HG03139 (cell line): ENCODE data around the gene OSGIN1.
A peak's percentile ranks its signal among the peaks of the same experiment; 100 is the strongest.

ENCODE experiments used
- ATAC-seq: cut with Tn5 transposase; IDR thresholded peaks from one replicate; pipeline ENCODE4 v1.9.1; 2021; ENCODE audit not compliant: unreplicated experiment

The OSGIN1 gene

DNA sequence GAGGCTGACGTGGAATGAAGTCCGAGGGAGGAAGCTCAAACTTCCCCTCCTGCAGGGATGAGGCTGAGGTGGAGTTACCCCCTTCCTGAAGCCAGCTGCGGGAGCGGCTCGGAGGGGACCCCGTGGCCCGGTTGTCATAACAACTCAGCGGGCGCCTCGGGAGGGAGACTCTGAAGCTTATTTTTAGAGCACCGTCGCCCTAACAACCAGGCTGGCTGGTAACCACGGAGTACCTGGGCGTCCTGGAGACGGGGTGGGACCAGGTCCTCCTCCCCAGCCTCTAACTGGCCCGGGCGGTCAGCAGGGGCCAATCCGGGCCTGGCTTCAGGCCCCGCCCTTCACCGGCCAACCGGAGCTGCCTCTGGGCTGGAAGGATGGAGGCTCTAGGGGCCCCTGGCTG, 42.7 kb downstream of the OSGIN1 start:
- ATAC-seq: no peak

DNA sequence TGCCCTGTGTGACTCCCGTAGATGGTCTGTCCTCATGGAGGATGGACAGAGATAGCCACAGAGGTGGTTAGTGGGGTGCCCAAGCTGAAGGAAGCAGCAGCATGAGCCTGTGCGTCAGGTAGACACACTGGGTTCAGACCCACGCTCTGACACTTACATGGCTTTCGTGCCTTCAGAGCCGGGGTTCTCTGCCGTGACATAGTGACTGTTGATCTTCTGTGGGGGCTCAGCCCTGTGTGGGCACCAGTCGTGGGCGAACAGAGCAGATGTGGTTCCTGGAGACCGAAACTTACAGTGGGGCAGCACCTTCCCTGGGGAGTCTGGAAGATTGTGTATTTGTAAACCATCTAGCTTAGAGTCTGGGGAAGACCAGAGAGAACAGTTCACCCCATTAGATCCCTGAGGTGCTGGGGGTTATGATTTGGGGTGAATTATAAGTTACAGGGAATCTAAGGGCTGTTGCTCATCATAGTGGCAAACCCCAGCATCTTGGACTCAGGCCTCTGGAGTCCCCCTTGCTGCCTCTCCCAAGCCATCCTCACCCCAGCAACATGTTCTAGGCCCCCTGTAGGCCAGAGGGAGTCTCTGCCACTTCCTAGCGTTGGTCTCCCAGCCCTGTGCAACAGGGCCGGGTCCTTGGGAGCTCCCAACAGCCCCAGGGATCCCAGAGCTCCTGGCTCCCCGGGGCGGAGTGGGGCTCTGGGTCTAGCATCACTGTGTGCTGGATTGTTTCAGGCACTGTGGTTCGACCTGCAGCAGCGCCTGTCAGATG, 43.6 kb downstream of the OSGIN1 start:
- ATAC-seq: no peak

DNA sequence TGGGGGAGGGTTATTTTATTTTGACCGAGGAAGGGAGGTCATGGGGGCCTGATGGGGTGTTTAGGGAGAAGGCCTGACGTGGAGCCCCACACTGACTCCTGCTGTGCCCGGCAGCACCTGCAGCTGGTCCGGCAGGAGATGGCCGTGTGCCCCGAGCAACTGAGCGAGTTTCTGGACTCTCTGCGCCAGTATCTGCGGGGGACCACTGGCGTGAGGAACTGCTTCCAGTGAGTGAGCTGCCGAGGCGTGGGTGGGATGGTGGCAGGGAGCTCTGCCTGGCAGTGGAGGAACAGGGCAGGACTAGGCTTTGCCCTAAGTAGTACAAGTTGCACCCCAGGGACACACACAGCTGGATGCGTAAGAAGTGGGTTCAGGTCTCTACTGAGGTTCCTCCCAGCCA, 45.1 kb downstream of the OSGIN1 start:
- no peak for ATAC-seq

DNA sequence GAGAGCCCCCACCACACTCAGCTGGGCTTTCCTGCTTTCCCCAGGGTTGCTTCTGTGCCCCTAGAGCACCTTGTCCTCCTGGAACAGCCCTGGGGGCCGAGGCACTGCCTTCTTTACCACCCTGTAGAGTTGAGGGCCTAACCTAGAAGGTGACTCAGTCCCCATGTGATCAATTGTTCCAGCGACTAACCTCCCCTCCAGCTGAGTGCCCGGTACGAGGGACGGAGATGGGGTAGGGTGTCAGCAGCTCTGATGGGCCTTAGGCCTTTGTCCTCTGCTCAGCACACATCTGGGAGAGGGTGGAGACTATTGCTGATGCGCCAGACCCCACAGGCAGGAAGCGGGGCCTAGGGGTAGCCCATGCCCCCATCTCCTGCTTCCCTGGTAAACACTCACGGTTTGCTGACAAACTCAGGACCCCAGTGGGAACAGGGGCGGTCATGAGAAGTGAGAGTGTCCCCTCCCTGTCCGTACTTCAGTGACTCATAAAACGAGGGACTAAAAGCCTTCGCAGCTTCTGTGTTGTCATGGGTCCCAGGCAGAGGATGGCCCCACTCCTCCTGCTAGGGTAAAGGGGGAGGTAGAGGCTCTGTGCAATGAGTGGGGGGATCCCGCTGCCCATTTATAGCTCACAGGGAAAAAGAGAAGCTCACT, 48.1 kb downstream of the OSGIN1 start:
- no peak for ATAC-seq

DNA sequence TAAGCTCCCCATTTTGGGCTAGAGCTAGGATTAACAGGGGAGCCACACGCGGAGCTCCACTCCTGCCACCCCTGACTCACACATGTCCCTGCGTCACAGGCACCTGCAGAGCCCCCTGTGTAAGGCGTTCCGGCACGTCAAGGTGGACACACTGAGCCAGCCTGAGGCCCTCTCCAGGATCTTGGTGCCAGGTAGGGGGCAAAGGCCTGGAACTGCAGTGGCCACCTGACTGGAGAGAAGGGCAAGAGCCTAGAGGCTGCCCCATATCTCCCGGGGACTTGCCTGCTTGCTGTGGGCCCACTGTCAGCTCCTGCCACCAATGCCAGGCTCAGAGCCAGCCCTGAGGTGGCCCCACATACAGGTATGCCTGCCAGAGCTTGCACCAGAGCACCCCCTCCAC, 48.7 kb downstream of the OSGIN1 start:
- no peak for ATAC-seq

DNA sequence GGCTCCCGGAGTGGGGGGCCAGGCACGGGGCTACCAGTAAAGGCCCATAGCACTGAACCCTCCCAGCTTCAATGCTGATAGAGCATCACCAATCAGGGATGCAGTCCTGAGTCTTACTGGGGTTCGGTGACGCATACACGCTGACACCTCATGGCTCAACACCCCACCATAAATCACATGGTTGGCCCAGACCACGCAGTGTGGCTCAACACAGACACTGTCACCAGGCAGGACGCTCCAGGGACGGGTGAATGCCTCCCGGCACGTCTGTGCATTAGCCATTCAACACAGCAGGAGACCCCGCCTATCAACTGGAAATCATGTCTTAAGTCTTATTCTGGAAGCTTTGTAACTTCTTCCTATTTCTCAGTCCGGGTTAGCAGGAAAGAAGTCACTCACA, 50.0 kb downstream of the OSGIN1 start:
- ATAC-seq: no peak

DNA sequence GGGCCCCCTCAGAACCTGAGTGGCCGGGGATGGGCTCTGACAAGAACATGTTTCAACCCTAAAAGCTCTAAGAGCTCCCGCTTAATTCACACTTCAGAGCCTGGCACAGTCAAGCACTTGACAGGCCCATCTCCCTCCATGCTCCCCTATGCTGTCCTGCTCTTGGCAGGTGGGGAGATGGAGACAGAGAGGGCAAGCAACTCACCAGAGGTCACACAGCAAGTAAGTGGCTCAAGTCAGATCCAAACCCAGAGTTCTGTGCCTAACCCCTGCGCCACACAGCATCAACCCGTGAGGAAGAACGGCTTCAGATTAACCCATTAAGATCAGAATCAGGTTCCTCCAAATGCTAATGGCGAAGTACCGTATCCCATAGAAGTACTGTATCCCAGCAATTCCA, 51.4 kb downstream of the OSGIN1 start:
- ATAC-seq: no peak

DNA sequence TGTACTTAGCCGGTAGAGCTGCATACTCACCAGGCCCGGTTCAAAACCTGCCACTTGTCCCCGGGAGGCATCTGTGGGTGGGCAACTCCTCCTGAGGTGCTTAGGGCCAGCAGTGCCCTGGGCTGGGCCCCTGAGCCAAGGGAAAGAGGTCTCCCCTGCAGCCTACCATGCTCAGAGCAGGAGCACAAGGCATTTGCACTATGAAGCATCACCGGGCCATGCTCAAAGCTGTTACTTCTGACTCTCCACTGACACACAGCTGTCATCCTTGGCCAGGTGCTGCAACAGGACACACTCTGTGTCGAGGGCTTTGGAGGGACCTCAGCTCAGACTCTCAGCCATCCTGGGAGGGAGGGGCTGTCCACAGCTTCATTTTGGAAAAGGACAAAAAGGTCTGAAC, 52.4 kb downstream of the OSGIN1 start:
- ATAC-seq: no peak

DNA sequence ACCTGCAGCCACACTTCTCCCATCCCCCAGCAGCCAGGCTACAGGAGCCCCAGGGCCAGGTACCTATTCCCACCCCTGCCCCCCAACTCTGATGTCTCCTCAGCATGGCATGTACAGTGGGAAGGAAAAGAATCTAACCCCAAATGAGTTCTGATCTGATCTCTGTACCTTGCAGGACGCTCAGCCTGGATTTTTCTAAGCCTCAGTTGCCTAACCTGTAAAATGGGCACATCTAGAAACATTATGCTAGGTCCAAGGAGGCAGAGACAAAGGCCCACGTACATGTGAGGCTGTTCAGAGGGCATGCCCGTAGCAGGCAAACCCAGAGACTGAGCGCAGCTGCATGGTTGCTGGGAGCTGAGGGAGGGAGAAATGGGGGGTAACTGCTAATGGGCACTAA, 54.5 kb downstream of the OSGIN1 start:
- ATAC-seq: no peak

DNA sequence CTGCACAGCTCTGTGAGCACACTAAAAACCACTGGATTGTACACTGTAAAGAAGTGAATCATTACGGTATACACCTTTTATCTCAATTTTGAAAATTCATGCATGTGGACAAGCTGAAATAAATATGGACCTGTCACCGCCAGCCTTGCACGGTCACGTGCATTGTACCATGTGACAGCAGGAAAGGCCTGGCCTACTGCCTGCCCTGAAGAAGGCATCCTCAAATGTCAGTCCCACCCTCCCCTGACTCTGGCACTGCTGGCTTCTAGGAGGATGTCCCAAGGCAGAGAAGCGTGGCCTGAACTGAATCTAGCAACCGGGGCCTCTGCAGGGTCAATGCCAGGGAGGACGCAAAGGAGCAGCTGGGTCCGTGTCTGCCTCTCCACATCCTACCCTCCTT, 54.9 kb downstream of the OSGIN1 start:
- ATAC-seq: no peak

DNA sequence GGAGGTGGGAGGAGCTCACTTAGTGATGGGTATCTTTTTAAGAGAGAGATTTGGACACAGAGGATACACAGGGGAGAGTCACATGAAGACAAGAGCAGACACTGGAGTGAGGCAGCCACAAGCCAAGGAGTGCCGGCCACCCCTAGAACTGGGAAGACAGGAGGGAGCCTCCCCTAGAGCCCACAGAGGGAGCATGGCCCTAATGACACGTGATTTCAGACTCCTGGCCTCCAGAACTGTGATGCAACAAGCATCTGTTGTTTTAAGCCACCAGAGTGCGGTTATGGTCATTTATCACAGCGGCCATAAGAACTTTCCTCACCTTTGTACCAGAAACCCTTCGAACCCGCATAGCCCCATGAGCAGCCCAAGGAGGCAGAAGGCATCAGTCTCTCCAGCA, 56.2 kb downstream of the OSGIN1 start:
- ATAC-seq: no peak

DNA sequence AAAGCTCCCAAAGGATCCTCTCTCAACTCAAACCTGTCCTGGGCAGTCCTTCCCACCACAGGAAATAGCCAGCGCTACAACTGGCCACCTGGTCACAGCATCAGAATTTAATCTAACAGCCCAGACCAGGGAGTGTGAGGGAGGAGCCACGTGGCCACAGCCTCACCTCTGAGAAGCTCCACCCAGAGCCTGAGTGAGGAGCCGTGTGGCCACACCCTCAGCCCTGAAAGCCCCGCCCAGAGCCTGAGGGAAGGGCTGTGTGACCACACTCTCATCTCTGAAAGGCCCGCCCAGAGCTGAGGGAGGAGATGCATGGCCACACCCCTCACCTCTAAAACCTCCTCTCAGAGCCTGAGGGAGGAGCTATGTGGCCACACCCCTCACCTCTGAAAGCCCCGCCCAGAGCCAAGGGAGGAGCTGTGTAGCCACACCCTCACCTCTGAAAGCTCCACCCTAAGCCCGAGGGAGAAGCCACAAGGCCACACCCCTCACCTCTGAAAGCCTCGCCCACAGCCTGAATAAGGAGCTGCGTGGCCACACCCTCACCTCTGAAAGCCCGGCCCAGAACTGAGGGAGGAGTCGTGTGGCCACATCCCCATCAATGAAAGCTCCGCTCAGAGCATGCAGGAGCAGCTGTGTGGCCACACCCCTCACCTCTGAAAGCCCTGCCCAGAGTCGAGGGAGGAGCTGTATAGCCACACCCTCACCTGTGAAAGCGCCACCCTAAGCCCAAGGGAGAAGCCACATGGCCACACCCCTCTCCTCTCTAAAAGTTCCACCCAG, 60.9 kb downstream of the OSGIN1 start:
- ATAC-seq: peak; percentile 82

DNA sequence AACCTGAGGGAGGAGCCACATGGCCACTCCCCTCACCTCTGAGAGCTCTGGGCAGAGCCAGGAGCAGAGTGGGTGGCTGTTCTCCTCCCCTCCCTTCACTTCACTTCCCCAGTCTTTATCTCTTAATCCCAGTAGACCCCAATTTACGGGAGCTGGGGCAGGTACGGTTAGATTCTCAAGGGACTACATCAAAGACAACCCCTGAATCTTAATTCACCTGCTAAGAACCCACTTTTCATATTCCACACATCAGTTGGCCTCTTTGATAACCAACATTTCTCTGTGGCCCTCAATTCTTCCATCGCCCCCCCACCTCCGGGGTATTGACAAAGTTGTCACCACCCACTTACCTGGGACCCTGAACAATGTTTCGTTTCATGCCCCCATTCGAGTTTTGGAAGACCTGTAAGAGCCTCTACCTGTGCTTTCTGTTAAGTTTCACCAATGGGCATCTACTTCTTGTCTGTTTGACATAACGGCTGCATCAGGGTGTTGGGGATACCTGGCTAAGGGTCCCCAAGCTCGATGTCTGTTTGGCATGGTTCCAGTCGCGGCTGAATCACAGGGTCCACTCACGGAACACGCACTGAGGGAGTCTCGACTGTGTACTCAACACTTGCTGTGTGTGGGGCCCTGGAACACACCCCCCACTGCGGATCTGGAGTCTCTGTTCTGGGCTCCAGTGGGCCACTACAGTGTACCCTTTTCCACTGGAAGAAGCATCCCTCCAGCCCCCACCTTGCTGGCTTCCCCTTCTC, 61.7 kb downstream of the OSGIN1 start:
- ATAC-seq: no peak

DNA sequence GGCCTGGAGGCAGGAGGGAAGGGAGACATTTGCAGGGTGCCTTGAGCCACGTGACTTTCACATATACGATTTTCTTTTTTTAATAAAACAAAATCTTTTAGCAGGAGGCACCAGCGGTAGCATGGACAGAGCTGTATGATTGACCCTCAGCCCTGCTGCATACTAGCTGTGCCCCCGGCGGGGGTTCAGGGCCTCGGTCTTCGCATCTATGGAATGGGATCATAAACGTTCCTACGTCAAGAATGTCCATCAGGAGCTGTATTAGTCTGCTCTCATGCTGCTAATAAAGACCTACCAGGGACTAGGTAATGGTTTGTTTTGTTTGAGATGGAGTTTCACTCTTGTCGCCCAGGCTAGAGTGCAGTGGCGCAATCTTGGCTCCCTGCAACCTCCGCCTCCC, 62.4 kb downstream of the OSGIN1 start:
- ATAC-seq: no peak
